AML-193 (cell line): ENCODE data around the gene ZCCHC7.

Source experiments
- DNase-seq, 2 experiments: peaks; one replicate each; lab custom pipeline; 2025; lab: John Stamatoyannopoulos, UW

ZCCHC7 gene

DNA sequence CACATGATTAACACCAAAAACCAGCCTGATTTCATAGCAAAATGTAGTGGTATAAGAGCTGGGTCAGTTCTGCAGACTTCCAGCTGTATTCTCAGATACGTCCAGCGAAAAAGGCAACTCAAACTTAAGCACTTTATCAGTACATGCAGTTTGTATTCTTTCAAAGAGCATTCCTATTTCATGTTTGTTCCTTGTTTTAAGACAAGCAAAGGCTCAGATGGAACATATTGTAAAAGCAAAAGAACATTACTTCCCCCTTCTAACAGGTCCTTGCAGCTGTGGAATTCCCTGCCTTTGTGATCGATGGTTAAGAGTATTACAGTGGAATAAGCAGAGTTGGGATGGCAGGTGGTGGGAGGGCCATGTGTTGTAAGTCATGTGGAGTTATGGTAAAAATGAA, 215.8 kb downstream of the ZCCHC7 start:
- DNase-seq: no peak

DNA sequence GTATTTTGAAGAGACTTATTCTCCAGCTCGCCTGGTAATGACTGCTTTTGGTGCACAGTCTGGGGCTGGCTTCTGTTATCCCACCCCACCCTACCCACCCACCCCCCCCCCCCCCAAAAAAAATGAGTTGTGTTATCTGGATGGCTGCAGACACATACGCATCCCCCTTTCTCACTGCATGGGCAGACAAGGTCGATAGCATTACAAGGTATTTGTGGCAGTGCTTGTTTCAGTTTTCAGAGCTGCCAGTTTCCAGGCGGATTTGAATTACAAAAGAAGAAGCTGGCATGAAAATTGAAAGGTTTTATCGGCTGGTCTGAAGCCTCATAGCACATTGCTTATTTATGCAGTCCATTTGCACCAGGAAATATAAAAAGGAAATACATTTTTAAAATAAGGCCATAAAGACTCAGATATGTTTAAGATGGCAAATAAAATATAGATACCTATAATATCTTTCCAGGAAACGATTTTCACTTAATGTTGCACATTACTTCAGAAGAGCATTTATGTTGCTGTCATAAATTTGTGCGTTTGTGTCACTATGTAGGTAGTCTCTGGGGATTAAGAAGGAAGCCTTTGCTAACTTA, 217.0 kb downstream of the ZCCHC7 start:
- no peak for DNase-seq

DNA sequence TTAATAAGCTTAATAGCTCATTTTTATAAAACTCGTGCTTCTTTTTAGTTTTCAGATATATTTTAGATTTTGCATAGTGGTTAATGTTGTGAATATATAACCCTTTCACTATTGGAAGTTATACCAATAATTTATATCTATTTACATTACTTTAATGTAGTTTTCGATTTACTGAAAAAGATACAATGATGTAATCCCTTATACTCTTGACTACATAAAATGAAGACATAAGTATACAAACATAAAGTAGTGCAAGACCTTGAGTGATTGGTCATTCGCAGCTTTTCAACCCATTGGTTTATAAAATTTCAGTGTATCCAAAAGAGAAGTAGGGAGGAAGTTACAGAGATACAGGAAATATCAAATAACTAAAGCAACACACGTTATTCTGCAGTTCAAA, 217.8 kb downstream of the ZCCHC7 start:
- DNase-seq: no peak

DNA sequence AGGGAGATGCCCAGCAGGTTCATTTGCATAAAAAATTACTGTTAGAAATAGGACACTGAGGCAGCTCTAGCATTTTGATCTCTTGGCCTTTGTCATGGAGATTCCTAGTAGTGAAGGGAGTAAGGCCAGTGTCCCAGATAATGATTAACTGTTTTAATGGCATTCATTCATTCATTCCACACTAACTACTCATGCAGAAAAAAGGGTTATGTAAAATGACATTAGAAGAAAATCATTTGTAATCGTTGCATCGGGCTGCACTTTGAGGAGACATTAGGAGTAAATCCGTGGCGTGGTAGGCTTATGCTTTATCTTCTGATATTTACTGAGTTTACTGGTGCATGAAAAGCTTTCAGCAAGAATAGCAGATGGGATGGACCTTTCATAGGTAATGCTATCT, 219.5 kb downstream of the ZCCHC7 start:
- DNase-seq: no peak

DNA sequence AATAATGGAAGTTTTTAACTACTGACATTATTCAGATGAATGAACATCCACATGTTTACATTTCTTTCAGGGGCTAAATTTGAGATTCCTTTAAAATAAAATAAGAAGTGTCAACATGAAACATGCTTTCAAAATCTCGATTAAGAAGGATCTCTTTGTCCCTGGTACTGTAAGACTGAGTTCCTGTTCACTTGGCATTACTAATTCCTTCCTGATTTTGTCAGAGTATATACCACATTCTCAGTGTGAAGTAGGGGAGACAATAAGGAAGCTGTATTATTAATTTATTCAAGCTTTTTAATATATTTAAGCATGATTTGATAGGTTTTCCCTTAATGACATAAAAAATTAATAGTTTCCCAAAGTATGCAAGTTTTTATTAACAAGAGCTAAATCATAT, 220.6 kb downstream of the ZCCHC7 start:
- peak; percentile 65 to 68 for DNase-seq

DNA sequence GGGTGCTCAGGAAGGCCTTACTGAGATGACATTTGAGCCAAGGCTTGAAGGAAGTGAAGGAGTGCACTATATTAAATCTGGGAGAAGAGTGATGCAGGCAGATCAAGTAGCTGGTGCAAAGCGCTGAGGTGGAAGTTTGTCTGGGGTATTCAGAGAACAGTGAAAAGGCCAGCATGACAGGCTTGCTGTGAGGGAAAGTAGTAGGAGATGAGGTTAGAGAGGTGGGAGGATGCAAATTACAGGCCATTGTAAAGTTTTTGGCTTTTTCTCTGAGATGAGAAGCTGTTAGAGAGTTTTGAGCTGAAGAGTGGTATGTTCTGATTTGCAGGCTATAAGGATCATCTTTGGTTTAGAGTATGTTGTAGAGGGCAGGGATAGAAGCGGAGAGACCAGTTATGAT, 221.3 kb downstream of the ZCCHC7 start:
- no peak for DNase-seq

DNA sequence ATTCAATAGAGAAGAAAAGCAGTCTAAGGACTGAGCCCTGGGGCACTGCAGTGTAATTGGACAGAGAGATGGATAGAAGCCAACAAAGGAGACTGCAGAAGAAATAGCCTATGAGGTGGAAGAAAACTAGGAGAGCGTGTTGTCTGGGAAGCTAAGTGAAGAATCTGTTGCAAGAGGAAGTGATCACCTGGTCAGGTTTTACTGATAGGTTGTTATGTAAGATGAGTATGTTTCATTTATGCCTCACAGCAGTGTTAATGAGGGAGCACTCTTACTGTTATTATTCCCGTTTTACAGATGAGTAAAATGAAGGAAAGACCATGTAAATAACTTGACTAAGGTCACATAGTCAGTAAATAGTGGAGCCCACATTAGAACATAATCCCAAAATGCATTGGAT, 222.1 kb downstream of the ZCCHC7 start:
- no peak for DNase-seq

DNA sequence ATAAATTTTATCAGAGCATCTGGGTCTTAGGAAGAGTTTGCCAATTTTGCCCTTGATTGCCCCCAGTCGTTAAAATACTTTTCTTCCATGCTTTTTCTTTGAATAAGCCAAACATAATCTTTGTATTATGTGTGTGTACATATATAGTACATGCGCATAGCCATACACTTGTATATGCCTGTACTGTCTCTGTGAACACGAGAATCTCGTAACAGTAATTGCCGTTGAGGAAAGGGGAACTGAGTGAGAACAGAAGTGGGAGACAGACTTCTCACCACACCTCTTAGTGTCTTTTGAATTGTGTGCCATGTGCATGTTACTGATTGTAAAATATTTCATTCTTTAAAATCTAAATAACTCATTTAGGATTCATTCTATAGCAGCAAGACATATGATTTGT, 222.5 kb downstream of the ZCCHC7 start:
- no peak for DNase-seq

DNA sequence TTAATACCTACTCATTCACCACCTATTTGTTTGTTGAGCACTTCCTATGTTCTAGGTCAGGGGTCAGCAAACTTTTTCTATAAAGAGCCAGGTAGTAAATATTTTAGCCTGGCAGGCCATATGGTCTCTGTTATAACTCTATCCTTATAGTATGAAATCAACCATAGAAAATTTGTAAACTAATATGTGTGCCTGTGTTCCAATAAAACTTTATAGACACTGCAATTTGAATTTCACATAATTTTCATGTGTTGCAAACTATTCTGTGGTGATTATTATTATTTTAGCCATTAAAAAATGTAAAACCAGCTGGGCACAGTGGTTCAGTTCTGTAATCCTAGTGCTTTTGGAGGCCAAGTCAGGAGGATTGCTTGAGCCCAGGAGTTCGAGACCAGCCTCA, 223.3 kb downstream of the ZCCHC7 start:
- DNase-seq: no peak

DNA sequence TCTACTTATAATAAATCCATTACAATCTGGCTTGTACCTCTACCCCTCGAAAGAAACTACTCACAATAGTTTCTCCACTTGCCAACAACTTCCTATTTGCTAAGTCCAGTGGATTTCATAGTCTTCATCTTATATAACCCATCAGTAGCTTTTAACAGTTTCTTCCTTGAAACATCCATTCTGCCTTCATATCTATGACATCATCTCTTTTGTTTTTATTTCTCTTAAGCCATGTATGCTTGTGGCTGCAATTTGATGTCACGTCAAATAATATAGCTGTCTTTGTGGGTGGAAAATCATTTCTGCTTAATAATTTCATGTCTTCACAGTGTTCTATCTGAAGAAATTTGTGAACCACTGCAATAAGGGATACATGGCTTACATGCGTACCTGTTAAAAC, 224.7 kb downstream of the ZCCHC7 start:
- no peak for DNase-seq

DNA sequence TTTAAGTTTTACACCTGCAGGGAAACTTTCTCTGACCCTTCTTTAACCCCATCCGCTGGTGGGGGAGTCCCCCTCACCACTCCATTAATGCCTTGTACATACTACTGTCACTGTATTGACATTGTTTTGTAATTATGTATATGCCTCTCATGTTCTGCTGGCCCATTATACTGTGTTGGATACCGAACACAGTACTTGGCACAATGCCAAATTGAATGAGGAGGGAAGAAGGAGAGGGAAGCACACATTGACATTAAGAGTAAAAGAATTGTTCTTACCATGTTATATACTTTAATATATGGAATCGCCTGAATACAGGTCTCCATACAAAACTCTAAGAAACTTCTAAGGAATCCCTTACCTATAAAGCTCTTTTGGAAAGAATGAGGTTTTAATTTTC, 228.5 kb downstream of the ZCCHC7 start:
- DNase-seq: no peak

DNA sequence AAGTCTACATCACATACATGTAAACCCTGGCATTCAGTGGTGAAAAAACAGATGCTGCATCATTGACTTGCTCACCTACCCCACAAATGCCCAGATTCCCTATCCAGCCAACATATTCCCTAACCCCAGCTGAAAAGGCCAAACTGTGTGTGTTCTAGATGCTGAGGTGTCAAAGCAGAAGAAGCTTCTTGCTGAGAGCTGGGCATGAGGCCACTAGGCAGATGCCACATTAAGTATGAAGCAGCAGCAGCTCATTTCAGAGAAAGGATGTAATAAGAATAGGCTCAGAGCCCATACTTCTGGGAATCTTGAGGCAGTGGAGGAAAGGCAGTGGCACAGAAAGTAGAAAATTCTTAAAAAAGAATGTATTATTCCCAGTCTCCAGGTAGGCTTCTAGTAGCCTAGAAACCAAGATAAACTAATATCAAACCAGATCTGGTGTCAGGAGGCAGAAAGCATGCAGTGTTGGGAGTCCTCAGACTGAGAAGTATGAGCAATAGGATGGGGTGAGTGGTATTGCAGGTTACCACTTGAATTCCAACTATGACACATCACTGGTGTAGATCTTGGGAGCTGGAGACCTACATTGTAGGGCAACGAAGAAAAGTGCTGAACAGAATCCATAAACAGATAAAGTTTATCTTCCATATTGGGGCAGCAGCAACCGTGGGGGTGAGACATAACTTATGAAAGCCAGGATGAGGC, 230.3 kb downstream of the ZCCHC7 start:
- DNase-seq: no peak

DNA sequence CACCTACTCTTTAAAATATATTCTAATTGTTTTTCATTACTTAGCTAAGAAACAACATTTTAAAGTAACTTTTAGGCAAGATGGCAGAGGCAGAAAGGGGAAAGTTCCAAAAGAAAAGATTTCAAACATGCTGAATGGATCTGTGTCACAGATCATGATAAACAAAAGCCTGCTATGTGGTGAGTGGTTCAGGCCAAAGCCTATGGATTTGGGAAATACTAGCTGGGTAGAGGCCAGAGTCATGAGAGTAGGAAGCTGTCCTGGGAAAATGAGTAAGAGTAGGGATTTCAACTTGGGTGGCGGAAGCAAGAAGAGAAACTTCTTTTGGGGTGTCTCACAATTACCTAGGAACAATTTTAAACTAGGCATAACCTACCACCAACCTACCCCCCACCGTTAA, 233.4 kb downstream of the ZCCHC7 start:
- no peak for DNase-seq

DNA sequence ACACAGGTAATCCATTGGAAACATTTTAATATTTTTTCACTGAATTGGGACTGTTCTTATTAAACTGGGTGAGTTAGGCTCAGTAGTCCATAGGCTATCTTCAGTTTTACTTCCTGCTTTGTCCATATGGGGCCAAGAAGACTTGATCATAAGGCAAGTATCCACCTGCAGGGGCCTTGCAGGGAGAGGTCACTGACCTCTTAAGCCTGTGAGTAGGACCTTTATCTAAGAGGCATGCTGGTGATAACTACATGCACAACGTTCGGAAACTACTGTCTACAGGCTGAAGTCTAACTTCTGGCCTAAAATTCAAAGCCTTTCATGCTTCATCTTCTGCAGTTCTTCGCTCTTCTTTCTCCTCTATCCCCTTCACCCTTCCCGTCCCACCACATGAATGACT, 242.1 kb downstream of the ZCCHC7 start:
- DNase-seq: no peak

DNA sequence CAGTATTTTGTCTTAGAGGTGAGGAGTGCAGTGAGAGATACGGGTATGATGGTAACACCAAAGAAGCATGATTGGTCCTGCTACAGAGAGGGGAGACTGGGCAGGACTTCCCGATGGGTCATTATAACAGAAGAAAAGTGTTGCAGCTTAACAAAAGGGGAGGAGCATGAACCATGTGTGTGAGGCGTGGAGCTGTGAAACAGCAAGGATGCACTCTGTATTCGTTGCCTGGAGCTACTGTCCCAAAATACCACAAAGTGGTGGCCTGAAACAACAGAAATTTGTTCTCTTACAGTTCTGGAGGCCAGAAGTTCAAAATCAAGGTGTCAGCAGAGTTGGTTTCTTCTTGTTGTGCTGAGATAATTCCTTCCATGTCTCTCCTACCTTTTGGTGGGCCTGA, 242.8 kb downstream of the ZCCHC7 start:
- no peak for DNase-seq

DNA sequence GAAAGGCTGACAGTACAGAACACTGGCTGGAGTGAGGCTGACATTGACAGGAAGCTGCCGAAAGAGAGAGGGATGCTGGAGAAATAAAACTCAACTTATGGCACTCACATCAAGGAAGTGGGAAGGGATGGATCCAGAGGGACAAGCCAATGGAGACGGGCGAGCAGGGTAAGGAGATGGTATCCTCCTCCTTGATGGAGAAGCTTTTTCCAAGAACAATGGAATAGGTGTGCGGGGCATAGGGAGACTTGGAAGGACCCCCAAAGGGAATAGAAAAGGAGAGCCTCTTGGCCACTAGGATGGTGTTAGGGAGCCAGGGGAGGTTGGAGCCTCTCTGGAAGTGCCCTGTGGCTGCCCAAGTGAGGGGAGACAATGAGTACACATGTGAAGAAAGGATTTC, 243.8 kb downstream of the ZCCHC7 start:
- DNase-seq: no peak

DNA sequence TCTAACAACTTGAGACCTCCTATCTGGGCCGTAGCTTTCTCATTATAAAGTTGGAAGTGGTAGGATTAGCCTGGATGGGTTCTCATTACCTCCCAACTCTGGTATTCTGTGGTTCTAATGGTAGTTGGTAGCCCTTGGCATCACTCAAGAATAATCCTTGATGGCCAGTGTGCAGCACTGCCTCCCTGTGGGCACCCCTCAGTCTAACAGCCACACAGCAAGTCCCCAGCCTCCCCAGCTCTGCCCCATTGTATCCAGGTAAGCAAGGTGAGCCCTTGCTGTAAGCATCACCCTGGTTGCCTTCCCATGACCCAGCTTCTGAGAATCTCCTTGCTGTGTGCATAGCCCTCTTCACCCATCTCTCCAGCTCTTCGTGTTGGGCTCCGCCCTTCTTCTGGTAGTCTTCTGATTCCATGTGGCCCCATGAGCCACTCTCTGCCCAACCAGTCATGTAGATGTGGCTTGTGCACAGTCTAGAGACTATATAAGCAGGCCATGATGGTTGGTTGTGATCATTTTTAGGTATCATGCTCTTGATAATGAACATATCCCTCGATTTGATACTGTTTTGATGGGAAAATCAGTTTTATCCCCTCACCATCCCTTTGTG, 244.5 kb downstream of the ZCCHC7 start:
- no peak for DNase-seq

DNA sequence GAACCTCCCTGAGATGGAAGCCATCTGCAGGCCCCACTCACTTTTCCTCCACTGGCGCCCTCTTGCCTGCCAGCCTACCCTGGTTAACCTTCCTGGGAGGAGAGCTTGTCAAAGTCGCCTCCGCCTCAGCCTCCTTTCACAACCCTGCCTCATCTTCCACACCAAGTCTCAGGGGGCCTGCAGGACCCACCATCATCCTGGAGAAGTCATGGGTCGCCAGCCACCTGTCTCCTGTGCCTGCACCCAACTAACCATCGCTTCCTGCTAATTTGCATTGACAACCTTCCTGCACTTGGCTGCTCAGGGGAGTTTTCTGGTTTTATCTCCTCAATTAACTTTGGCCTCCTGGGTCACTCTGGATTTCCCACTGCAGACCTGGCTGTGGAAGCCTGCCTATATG, 249.3 kb downstream of the ZCCHC7 start:
- DNase-seq: no peak

DNA sequence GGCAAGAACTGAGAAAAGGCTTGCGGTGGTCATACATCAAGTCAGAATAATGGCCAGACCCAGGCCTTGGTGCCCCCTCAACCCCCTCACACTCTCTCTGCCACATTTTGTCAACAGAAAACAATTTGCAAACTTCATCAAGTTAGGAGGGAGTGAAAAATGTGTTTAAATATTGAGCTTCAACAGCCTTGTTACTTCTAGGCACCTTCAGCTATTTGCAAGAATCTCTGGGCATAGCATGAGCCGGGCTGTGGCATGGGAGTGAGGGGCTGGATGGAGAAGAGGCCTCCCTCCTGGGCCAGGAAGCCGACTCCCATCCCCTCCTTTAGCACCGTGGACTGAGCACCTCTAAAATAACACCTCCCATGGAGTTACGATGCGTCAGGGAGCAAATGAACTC, 249.9 kb downstream of the ZCCHC7 start:
- DNase-seq: no peak

DNA sequence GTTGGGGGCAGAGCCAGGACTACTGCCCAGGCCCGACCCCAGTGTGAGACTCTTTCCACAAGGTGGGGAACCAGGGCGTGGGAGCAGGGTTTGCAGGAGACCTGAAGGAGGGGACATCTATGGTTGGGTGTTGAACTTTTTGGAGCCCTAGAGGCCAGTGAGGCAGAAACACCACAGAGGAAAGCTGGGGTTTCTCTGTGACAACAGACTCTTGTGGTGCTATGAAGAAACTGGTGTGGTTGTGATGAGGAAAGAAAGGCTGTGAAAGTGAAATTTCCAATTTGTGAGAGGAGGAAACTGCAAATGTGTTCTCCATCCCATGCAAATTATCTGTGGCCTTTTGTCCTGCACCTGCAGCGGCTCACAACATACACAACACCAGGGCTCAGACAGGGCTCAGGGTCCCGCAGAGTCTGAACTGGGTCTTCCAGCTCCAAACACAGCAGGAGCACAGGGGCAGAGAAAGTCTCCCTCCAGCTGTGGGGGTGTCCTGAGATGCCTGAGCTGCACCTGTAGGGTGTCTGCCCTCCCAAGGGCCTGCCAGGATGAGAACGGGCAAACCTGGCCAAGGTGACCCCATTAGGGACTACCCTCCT, 250.7 kb downstream of the ZCCHC7 start:
- no peak for DNase-seq

DNA sequence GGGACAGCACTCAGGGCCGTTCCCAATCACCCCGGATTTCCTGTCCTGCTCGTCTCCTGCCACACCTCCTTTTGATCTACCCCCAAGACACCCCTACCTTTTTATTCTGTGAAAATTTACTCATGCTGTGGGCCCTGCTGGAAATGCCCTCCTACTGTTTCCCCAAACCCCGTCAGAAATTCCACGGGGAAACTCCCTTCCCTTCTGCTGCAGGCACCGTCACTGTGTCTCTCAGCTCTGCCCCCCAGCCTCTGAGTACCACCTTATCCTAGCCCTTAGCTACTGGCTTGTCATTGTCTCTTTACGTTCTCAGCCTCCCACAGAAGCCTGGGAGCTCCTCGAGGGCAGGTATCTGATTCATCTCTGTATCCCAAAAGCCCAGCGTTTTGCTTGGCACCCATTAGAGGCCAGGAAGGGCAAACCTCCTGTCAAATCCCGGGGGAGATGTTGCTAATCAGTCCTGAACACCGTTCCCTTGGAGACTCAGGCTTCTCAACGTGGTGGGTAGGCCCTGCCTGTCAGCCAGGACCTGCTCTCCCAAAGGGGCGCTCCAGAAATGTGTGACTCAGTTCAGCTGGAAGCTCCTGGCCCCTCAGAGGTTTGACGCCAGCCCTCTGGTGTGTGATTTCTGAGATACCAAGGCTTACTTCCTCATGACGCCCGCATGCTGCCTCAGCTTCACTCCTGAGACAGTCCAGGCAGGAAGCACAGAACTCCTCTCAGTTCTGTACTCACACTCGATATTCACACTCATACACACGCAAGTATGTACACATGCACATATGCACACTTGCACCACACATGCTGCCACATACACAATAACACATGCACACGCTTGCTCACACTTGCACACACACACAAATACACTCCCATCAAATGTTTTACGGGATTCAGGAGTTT, 251.4 kb downstream of the ZCCHC7 start:
- DNase-seq: no peak

DNA sequence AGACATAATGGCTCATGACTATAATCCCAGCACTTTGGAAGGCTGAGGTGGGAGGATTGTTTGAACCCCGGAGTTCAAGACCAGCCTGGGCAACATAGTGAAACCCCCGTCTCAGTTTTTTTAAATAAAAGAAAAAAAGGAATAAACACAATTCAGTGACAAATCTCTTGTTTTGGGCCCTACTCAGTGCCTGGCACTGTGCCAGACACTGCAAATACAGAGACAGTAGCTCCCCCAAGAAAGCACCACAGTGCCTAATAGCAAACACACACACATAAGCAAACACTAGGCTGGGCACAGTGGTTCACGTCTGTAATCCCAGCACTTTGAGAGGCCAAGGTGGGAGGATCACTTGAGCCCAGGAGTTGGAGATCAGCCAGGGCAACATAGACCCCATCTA, 252.5 kb downstream of the ZCCHC7 start:
- no peak for DNase-seq
